ENCODE results near the gene OXGR1. TPM values are rescaled to one million over a fixed set of nuclear protein-coding genes. Genes with fewer than 3 reads are reported as not detected.

Gene OXGR1
- total RNA-seq, 1 donor from 2014 or later, result 0.88 TPM

- no peak for DNase-seq (ENCODE audit: low spot score)
- H3K9me3 ChIP-seq (ENCODE audit: low read depth), result no peaks in the 10 kb centered on the region
- no peaks in the 10 kb centered on the region for H4K20me1 ChIP-seq (ENCODE audit: low read depth)
- H3K79me2 ChIP-seq (ENCODE audit: low read depth), result no peaks in the 10 kb centered on the region
- no peaks in the 10 kb centered on the region for H3K4me1 Mint-ChIP-seq
- H3K27ac Mint-ChIP-seq, result no peak overlapping the region
- H2AFZ ChIP-seq (replicated peaks), result no peak overlapping the region
- no peaks in the 10 kb centered on the region for H3K9me3 Mint-ChIP-seq
- H3K4me1 ChIP-seq, result no peaks in the 10 kb centered on the region
- no peaks in the 10 kb centered on the region for H3F3A ChIP-seq (ENCODE audit: low read depth)
- no peak for TF ChIP-seq EZH2phosphoT487 (IDR thresholded peaks at IDR 0.05)
- no peak for TF ChIP-seq EZH2 (IDR thresholded peaks at IDR 0.05)
- no peak for TF ChIP-seq CTCF (IDR thresholded peaks at IDR 0.05)
- H3K36me3 ChIP-seq, result no peaks in the 10 kb centered on the region
- H3K27me3 ChIP-seq, result no peaks in the 10 kb centered on the region
- H3K4me3 Mint-ChIP-seq, result no peak overlapping the region
- no peaks in the 10 kb centered on the region for H3K27me3 Mint-ChIP-seq (ENCODE audit: insufficient read depth, low read depth)
- no peak overlapping the region for H3K4me2 ChIP-seq
- H3K27ac ChIP-seq, result no peak overlapping the region
- H3K4me3 ChIP-seq, result no peak overlapping the region
- H3K9ac ChIP-seq, result no peak overlapping the region
- H3K36me3 Mint-ChIP-seq, result no peaks in the 10 kb centered on the region
Measured at GRCh38 chr13:97011446-97012131, 17.3 kb upstream of the OXGR1 start.

DNA sequence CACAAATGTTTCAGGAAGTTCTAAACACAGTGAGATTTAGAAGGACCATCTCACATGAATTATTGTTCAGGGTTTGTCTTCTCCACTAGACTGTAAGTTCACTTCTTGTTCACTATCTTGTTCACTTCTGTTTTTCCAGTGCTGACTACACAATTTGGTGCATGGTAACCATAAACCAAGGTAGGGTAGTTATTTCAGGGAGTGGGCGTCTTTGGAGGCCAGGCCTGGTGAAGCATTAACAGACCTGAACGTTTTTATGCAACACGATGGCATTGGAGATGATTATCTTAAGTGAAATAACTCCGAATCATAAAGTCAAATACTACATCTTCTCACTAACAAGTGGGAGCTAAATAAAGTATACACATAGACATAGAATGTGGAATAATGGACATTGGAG, 14.4 kb upstream of the OXGR1 start:
- Histone ChIP-seq H3K36me3 (no peaks in the 10 kb centered on the region), H3K4me1 (no peaks in the 10 kb centered on the region), H3K27me3 (peaks cover 8% of the 10 kb centered on the region), H3K27ac (no peak overlapping the region), H3F3A (ENCODE audit: low read depth) (no peaks in the 10 kb centered on the region), H3K4me2 (no peak overlapping the region), H3K9me3 (ENCODE audit: low read depth) (no peaks in the 10 kb centered on the region), H3K9ac (no peak overlapping the region), H3K79me2 (ENCODE audit: low read depth) (no peaks in the 10 kb centered on the region), H2AFZ (replicated peaks) (no peak overlapping the region), H3K4me3 (no peak overlapping the region), H4K20me1 (ENCODE audit: low read depth) (no peaks in the 10 kb centered on the region)
- H3K27ac Mint-ChIP-seq, result no peak overlapping the region
- DNase-seq (ENCODE audit: low spot score), result no peak
- no peaks in the 10 kb centered on the region for H3K36me3 Mint-ChIP-seq
- H3K4me3 Mint-ChIP-seq, result no peak overlapping the region
- H3K9me3 Mint-ChIP-seq, result no peaks in the 10 kb centered on the region
- no peaks in the 10 kb centered on the region for H3K4me1 Mint-ChIP-seq
- no peaks in the 10 kb centered on the region for H3K27me3 Mint-ChIP-seq (ENCODE audit: insufficient read depth, low read depth)
- no peak for TF ChIP-seq EZH2 (IDR thresholded peaks at IDR 0.05)

- Histone ChIP-seq H3K27me3 (peaks cover 37% of the 10 kb centered on the region), H3K79me2 (ENCODE audit: low read depth) (no peaks in the 10 kb centered on the region), H3K9ac (no peak overlapping the region), H3K4me3 (no peak overlapping the region), H4K20me1 (ENCODE audit: low read depth) (no peaks in the 10 kb centered on the region), H3K9me3 (ENCODE audit: low read depth) (no peaks in the 10 kb centered on the region), H2AFZ (replicated peaks) (no peak overlapping the region), H3K4me1 (no peaks in the 10 kb centered on the region), H3K27ac (no peak overlapping the region), H3F3A (ENCODE audit: low read depth) (no peaks in the 10 kb centered on the region), H3K4me2 (no peak overlapping the region), H3K36me3 (no peaks in the 10 kb centered on the region)
- TF ChIP-seq CTCF (IDR thresholded peaks at IDR 0.05) (no peak), EZH2phosphoT487 (IDR thresholded peaks at IDR 0.05) (no peak), EZH2 (IDR thresholded peaks at IDR 0.05) (no peak)
- H3K27me3 Mint-ChIP-seq (ENCODE audit: insufficient read depth, low read depth), result no peaks in the 10 kb centered on the region
- no peaks in the 10 kb centered on the region for H3K4me1 Mint-ChIP-seq
- no peak overlapping the region for H3K4me3 Mint-ChIP-seq
- H3K9me3 Mint-ChIP-seq, result no peaks in the 10 kb centered on the region
- no peak overlapping the region for H3K27ac Mint-ChIP-seq
- no peaks in the 10 kb centered on the region for H3K36me3 Mint-ChIP-seq
- no peak for DNase-seq (ENCODE audit: low spot score)
Measured at GRCh38 chr13:97005625-97006262, 11.5 kb upstream of the OXGR1 start.

GRCh38 chr13:97004886-97005285, 10.6 kb upstream of the OXGR1 start:
- H3F3A ChIP-seq (ENCODE audit: low read depth), result no peaks in the 10 kb centered on the region
- peaks cover 46% of the 10 kb centered on the region for H3K27me3 ChIP-seq
- no peaks in the 10 kb centered on the region for H3K27me3 Mint-ChIP-seq (ENCODE audit: insufficient read depth, low read depth)
- no peaks in the 10 kb centered on the region for H3K9me3 ChIP-seq (ENCODE audit: low read depth)
- no peak overlapping the region for H2AFZ ChIP-seq (replicated peaks)
- DNase-seq (ENCODE audit: low spot score), result no peak
- no peaks in the 10 kb centered on the region for H3K9me3 Mint-ChIP-seq
- H3K79me2 ChIP-seq (ENCODE audit: low read depth), result no peaks in the 10 kb centered on the region
- H3K9ac ChIP-seq, result no peak overlapping the region
- no peaks in the 10 kb centered on the region for H4K20me1 ChIP-seq (ENCODE audit: low read depth)
- no peak overlapping the region for H3K27ac ChIP-seq
- no peaks in the 10 kb centered on the region for H3K4me1 Mint-ChIP-seq
- H3K4me2 ChIP-seq, result no peak overlapping the region
- no peaks in the 10 kb centered on the region for H3K36me3 ChIP-seq
- TF ChIP-seq CTCF (IDR thresholded peaks at IDR 0.05), result no peak
- TF ChIP-seq EZH2phosphoT487 (IDR thresholded peaks at IDR 0.05), result no peak
- no peak for TF ChIP-seq EZH2 (IDR thresholded peaks at IDR 0.05)
- no peak overlapping the region for H3K4me3 ChIP-seq
- H3K36me3 Mint-ChIP-seq, result no peaks in the 10 kb centered on the region
- H3K27ac Mint-ChIP-seq, result no peak overlapping the region
- H3K4me1 ChIP-seq, result no peaks in the 10 kb centered on the region
- no peak overlapping the region for H3K4me3 Mint-ChIP-seq
